Kidney epithelial cell (primary cell): Measurements from ENCODE around the gene DBNDD2. TPM values are rescaled to one million over a fixed set of nuclear protein-coding genes. Genes with fewer than 3 reads are reported as not detected.

ENCODE experiments used
- DNase-seq: peaks from one replicate; pipeline ENCODE4 v3.0.0-alpha.2; 2010; ENCODE audit warnings: low read depth
- H3K27me3 ChIP-seq: 2 replicates; pipeline ENCODE4 v1.6.0; 2011; ENCODE audit warnings: low read length; ENCODE audit not compliant: control insufficient read depth, insufficient read depth
- H3K36me3 ChIP-seq: 2 replicates; pipeline ENCODE4 v1.5.1; 2011; ENCODE audit warnings: low read length; ENCODE audit not compliant: control insufficient read depth, insufficient read depth
- H3K4me3 ChIP-seq: 2 replicates; pipeline ENCODE4 v1.5.1; 2011; ENCODE audit warnings: low read depth, mild to moderate bottlenecking, control low read depth, low read length
- CTCF ChIP-seq: IDR thresholded peaks from 2 replicates; pipeline ENCODE4 v1.5.1; 2011; ENCODE audit warnings: mild to moderate bottlenecking, moderate library complexity, low read length, control low read depth, inconsistent platforms; ENCODE audit not compliant: insufficient read depth, poor library complexity, severe bottlenecking
- total RNA-seq: library from RNA; depleted of rRNA; stranded (reverse); fragments of >200 nt; gene quantifications from 2 replicates; pipeline ENCODE4 v1.2.3, GENCODE V29; 2015

The DBNDD2 gene
- total RNA-seq, 1 donor from 2014 or later, result 57.2 TPM

- Histone ChIP-seq H3K4me3 (no peak overlapping the region), H3K36me3 (peaks cover 1% of the 10 kb centered on the region), H3K27me3 (no peaks in the 10 kb centered on the region)
- no peak for DNase-seq
- no peak for TF ChIP-seq CTCF
Observed at GRCh38 chr20:45368221-45368980, 39.7 kb upstream of the DBNDD2 start.

- TF ChIP-seq CTCF, result no peak
- peaks cover 1% of the 10 kb centered on the region for H3K36me3 ChIP-seq
- H3K4me3 ChIP-seq, result no peak overlapping the region
- no peak for DNase-seq
- no peaks in the 10 kb centered on the region for H3K27me3 ChIP-seq
Observed at GRCh38 chr20:45370571-45371160, 37.4 kb upstream of the DBNDD2 start.

- DNase-seq, result no peak
- H3K27me3 ChIP-seq, result no peaks in the 10 kb centered on the region
- no peaks in the 10 kb centered on the region for H3K36me3 ChIP-seq
- H3K4me3 ChIP-seq, result no peak overlapping the region
- TF ChIP-seq CTCF, result no peak
Observed at GRCh38 chr20:45372241-45372640, 35.8 kb upstream of the DBNDD2 start.

- Histone ChIP-seq H3K27me3 (no peaks in the 10 kb centered on the region), H3K36me3 (no peaks in the 10 kb centered on the region), H3K4me3 (no peak overlapping the region)
- no peak for DNase-seq
- TF ChIP-seq CTCF, result no peak
Observed at GRCh38 chr20:45372646-45373352, 35.3 kb upstream of the DBNDD2 start.

GRCh38 chr20:45373353-45374100, 34.6 kb upstream of the DBNDD2 start:
- DNase-seq, result no peak
- Histone ChIP-seq H3K4me3 (peak overlapping the region; percentile 31), H3K36me3 (no peaks in the 10 kb centered on the region), H3K27me3 (no peaks in the 10 kb centered on the region)
- peak; percentile 94 for TF ChIP-seq CTCF
